ENCODE results near the gene IRF6. TPM values are rescaled to one million over a fixed set of nuclear protein-coding genes. Genes with fewer than 3 reads are reported as not detected.

Gene IRF6
- total RNA-seq, 1 experiment from 2014 or later = not detected

GRCh38 chr1:209829716-209830115 is 23.8 kb upstream of the IRF6 start:
- H3K36me3 ChIP-seq = peaks cover 47% of the 10 kb centered on the region
- H3K4me3 ChIP-seq = no peak overlapping the region
- H3K9me3 ChIP-seq = no peaks in the 10 kb centered on the region
- H3K27me3 ChIP-seq = no peaks in the 10 kb centered on the region
- DNase-seq = no peak

DNA sequence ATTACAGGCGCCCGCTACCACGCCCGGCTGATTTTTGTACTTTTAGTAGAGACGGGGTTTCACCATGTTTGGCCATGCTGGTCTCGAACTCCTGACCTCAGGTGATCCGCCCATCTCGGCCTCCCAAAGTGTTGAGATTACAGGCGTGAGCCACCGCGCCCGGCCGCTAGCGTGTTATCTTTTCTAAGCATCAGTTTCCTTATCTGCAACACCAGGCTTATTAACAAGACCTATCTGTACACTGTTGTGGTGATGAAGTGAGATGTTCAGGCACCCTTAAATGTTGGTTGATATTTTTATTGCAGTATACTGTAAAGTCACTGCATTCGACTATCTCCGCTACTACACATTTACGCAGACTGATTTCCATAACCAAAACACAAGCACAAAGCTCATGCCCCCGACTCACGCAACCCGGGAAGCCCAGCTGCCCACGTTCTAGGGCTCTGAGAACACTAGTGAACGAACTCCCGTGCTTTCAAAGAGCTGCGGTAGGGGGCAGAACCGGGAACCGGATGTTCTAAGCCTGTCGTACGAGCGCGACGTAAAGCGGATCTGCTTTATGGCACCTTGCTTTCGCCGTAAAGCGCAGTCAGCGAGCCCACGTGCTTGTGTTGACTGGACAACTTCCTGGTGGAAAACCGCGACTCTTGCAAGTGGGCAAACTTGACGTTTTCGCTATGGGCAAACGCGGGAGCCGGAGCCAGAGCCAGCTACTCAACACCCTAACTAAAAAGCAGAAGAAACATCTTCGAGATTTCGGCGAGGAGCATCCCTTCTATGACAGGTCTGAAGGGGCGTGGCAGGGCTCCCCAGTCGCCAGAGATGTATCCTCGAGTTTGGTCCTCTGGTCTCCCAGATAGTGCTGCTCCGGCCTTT is 21.7 kb upstream of the IRF6 start, which contains the start of gene UTP25:
Gene UTP25 (plus strand): TSS at position 589 of the 879 bp plus-strand sequence. CDS start 92 bp downstream, at position 681.
- H3K4me3 ChIP-seq = peak within 1 kb of the TSS; percentile 85
- DNase-seq = peak; percentile 94
- H3K36me3 ChIP-seq = peaks cover 27% of the 10 kb centered on the region
- no peaks in the 10 kb centered on the region for H3K9me3 ChIP-seq
- no peaks in the 10 kb centered on the region for H3K27me3 ChIP-seq

GRCh38 chr1:209825591-209826434 is 19.9 kb upstream of the IRF6 start:
- Histone ChIP-seq H3K4me3 (no peak overlapping the region), H3K36me3 (peaks cover 9% of the 10 kb centered on the region), H3K27me3 (no peaks in the 10 kb centered on the region), H3K9me3 (no peaks in the 10 kb centered on the region)
- DNase-seq = no peak

- Histone ChIP-seq H3K36me3 (no peaks in the 10 kb centered on the region), H3K4me3 (no peak overlapping the region)
- no peak for DNase-seq
These were observed 17.4 kb upstream of the IRF6 start for GRCh38 chr1:209823143-209824041.

GRCh38 chr1:209822706-209823105 is 16.8 kb upstream of the IRF6 start:
- Histone ChIP-seq H3K9me3 (no peaks in the 10 kb centered on the region; the same call in 1 of the 2 replicates), H3K4me3 (no peak overlapping the region), H3K36me3 (no peaks in the 10 kb centered on the region), H3K27me3 (no peaks in the 10 kb centered on the region)
- no peak for DNase-seq

More at GRCh38 chr1:209823143-209824041, 17.4 kb upstream of the IRF6 start:
- Histone ChIP-seq H3K9me3 (no peaks in the 10 kb centered on the region; the same call in 1 of the 2 replicates), H3K27me3 (no peaks in the 10 kb centered on the region)

GRCh38 chr1:209820986-209821385 is 15.0 kb upstream of the IRF6 start:
- Histone ChIP-seq H3K9me3 (no peaks in the 10 kb centered on the region; the same call in 1 of the 2 replicates), H3K36me3 (no peaks in the 10 kb centered on the region), H3K4me3 (no peak overlapping the region)

GRCh38 chr1:209819058-209819457 is 13.1 kb upstream of the IRF6 start:
- no peaks in the 10 kb centered on the region for H3K27me3 ChIP-seq

More at GRCh38 chr1:209820986-209821385, 15.0 kb upstream of the IRF6 start:
- no peaks in the 10 kb centered on the region for H3K27me3 ChIP-seq
- DNase-seq = no peak

GRCh38 chr1:209817691-209818090 is 11.7 kb upstream of the IRF6 start:
- DNase-seq = no peak
- H3K27me3 ChIP-seq = no peaks in the 10 kb centered on the region
- H3K4me3 ChIP-seq = no peak overlapping the region
- no peaks in the 10 kb centered on the region; the same call in 1 of the 2 replicates for H3K9me3 ChIP-seq
- no peaks in the 10 kb centered on the region for H3K36me3 ChIP-seq

More at GRCh38 chr1:209819058-209819457, 13.1 kb upstream of the IRF6 start:
- DNase-seq = no peak
- Histone ChIP-seq H3K36me3 (no peaks in the 10 kb centered on the region), H3K9me3 (no peaks in the 10 kb centered on the region; the same call in 1 of the 2 replicates), H3K4me3 (no peak overlapping the region)

DNA sequence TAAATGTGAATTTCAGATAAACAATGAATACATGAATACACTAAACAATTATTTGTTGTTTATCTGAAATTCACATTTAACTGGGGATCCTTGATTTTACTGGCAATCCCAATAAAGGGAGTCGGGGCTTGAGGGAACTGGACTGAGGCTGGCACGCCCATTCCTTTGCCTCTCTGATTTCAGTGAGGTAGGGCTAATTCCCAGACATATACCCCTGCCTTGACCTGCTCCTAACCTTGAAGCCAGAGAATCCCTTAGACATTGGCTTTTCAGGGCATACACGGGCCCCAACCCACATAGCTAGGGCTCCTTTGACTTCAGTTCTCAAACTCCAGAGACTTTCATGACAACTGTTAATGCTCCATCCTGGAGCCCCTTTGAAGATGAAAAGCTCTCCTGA is 11.0 kb upstream of the IRF6 start:
- Histone ChIP-seq H3K4me3 (no peak overlapping the region), H3K27me3 (no peaks in the 10 kb centered on the region), H3K9me3 (no peaks in the 10 kb centered on the region; the same call in 1 of the 2 replicates), H3K36me3 (no peaks in the 10 kb centered on the region)
- no peak for DNase-seq

DNA sequence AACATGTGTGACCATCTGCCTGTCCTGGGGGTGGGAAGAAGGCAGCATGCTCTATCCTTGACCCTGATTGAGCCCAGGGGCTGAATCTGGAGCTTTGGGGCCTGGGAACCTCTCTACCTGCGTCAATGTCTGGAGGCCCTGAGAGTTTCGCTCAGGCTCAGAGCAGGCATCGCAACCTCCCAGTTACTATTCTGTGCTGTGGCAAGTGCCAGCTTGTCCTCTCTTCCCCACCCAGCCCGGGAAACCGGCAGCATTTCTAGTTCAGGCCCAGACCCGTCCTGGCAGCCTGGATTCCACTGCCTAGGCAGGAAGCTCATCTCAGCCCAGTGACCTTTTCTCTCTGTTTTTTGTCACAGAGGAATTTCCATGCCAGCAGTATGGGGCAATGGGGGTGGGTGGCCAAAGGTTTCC is 10.0 kb upstream of the IRF6 start:
- Histone ChIP-seq H3K27me3 (no peaks in the 10 kb centered on the region), H3K9me3 (no peaks in the 10 kb centered on the region; the same call in 1 of the 2 replicates), H3K36me3 (no peaks in the 10 kb centered on the region), H3K4me3 (no peak overlapping the region)
- no peak for DNase-seq

GRCh38 chr1:209815490-209815889 is 9.5 kb upstream of the IRF6 start:
- no peaks in the 10 kb centered on the region; the same call in 1 of the 2 replicates for H3K9me3 ChIP-seq
- H3K27me3 ChIP-seq = no peaks in the 10 kb centered on the region
- DNase-seq = no peak
- H3K36me3 ChIP-seq = no peaks in the 10 kb centered on the region
- no peak overlapping the region for H3K4me3 ChIP-seq

GRCh38 chr1:209813902-209814301 is 8.0 kb upstream of the IRF6 start:
- no peak overlapping the region for H3K4me3 ChIP-seq
- no peaks in the 10 kb centered on the region for H3K27me3 ChIP-seq
- no peaks in the 10 kb centered on the region for H3K36me3 ChIP-seq
- no peak for DNase-seq
- H3K9me3 ChIP-seq = no peaks in the 10 kb centered on the region

- Histone ChIP-seq H3K36me3 (no peaks in the 10 kb centered on the region), H3K4me3 (no peak overlapping the region), H3K27me3 (no peaks in the 10 kb centered on the region), H3K9me3 (no peaks in the 10 kb centered on the region)
- DNase-seq = no peak
These were observed 4.8 kb upstream of the IRF6 start for GRCh38 chr1:209810783-209811182.

DNA sequence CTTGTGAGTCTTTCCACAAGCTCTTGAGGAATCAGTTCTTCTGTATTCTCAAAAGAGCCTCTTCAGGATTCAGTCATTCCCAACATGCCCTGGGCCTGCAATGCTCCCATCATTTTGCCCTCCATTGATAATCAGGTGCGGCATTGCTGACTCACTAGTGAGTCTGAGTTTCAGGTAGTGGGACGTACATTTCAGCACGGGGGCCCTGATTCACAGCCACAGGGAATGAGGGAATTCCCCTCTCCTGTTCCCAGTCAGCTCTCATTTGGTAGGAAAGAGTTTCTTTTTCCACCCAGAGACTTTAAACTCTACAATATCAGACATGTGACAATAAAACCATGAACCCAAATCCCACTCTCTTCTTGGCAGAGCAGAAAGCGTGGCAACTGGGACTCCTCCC is 3.7 kb upstream of the IRF6 start:
- Histone ChIP-seq H3K27me3 (no peaks in the 10 kb centered on the region), H3K36me3 (no peaks in the 10 kb centered on the region), H3K9me3 (no peaks in the 10 kb centered on the region), H3K4me3 (no peak overlapping the region)
- no peak for DNase-seq

DNA sequence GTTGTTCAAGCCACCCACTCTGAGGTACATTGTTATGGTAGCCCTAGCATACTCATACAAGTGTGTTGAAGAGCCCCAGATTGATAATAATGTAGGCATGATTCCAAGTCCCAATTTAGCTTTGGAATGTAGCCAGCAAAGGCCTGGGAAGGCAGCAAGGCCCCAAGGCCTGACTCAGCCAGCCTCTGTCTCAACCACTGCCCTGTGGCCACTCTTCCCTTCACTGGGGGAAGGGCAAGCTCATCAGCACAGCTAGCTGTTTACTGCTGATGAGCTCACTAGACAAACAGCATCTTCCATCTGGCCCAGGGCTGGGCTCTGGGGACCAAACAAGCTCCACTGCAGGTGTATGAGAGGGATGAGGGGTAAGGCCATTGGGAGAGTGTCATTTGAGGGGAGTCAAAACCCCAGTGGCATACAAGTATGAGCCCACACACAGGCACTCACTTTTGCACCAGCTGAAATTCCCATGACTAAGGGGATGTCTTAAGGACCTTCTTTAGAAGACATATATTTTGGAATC is 2.2 kb upstream of the IRF6 start:
- no peaks in the 10 kb centered on the region for H3K36me3 ChIP-seq
- no peaks in the 10 kb centered on the region for H3K9me3 ChIP-seq
- H3K4me3 ChIP-seq = no peak overlapping the region
- DNase-seq = peak; percentile 74
- no peaks in the 10 kb centered on the region for H3K27me3 ChIP-seq

- no peaks in the 10 kb centered on the region for H3K36me3 ChIP-seq
- H3K4me3 ChIP-seq = no peak overlapping the region
- DNase-seq = no peak
- H3K9me3 ChIP-seq = no peaks in the 10 kb centered on the region
- no peaks in the 10 kb centered on the region for H3K27me3 ChIP-seq
These were observed 1.6 kb upstream of the IRF6 start for GRCh38 chr1:209807509-209807908.

Measured in MG63 (cell line).